HEK293 (cell line): Measurements from ENCODE around the gene DNMT3A.

Source experiments
- CTCF ChIA-PET: fragments of 350-600 bp; formaldehyde crosslinking; extraction: SDS; loops from one replicate; lab custom pipeline; 2021; ENCODE audit warnings: antibody characterized with exemption; lab: Yijun Ruan, JAX
- POLR2A ChIA-PET: fragments of 300-600 bp; formaldehyde crosslinking; extraction: SDS; loops from one replicate; lab custom pipeline; 2020; ENCODE audit warnings: antibody characterized with exemption, inconsistent platforms; lab: Yijun Ruan, JAX
- H3K27ac ChIP-seq: fragments of 200-500 bp; sonication (Bioruptor generic); 2 replicates; pipeline ENCODE4 v1.5.1; 2014; ENCODE audit warnings: low read depth, low read length, control low read depth, inconsistent platforms; ENCODE audit errors: extremely low read depth
- H3K36me3 ChIP-seq, 2 experiments: fragments of 200-500 bp in 1 of 2; sonication (Bioruptor generic) in 1 of 2; 1 replicate in 1 of 2; 2 replicates in 1 of 2; pipeline ENCODE4 v1.5.1; 2014 to 2017; ENCODE audit warnings: inconsistent platforms in 2 of 2, low read length in 2 of 2; ENCODE audit not compliant: control insufficient read depth in 2 of 2, insufficient read depth in 1 of 2
- H3K4me1 ChIP-seq: fragments of 200-500 bp; sonication (Bioruptor generic); 2 replicates; pipeline ENCODE4 v1.5.1; 2014; ENCODE audit warnings: mild to moderate bottlenecking, low read length, inconsistent platforms; ENCODE audit not compliant: control insufficient read depth, insufficient read depth
- H3K4me3 ChIP-seq: 2 replicates; pipeline ENCODE4 v1.5.1; 2011; ENCODE audit warnings: low read depth, mild to moderate bottlenecking, control low read depth, low read length, moderate library complexity
- H3K9me3 ChIP-seq: fragments of 200-500 bp; sonication (Bioruptor generic); 2 replicates; pipeline ENCODE4 v1.5.1; 2014; ENCODE audit warnings: low read depth, low read length, inconsistent platforms; ENCODE audit not compliant: control insufficient read depth, insufficient read depth
- FEZF1 ChIP-seq: fragments of 450-650 bp; formaldehyde crosslinking; IDR thresholded peaks from 2 replicates; pipeline ENCODE4 v1.5.1; 2016; ENCODE audit warnings: missing biosample characterization, missing genetic modification characterization
- KLF1 ChIP-seq: fragments of 450-650 bp; formaldehyde crosslinking; IDR thresholded peaks from 2 replicates; pipeline ENCODE4 v1.5.1; 2016; ENCODE audit warnings: missing biosample characterization, missing genetic modification characterization
- KLF9 ChIP-seq: fragments of 450-650 bp; formaldehyde crosslinking; IDR thresholded peaks from 2 replicates; pipeline ENCODE4 v1.5.1; 2016; ENCODE audit warnings: missing biosample characterization, missing genetic modification characterization, low read depth
- SP3 ChIP-seq: fragments of 450-650 bp; formaldehyde crosslinking; IDR thresholded peaks from 2 replicates; pipeline ENCODE4 v1.5.1; 2016; ENCODE audit warnings: missing biosample characterization, missing genetic modification characterization
- SP7 ChIP-seq: fragments of 450-650 bp; formaldehyde crosslinking; IDR thresholded peaks from 2 replicates; pipeline ENCODE4 v1.5.1; 2016; ENCODE audit warnings: missing biosample characterization, missing genetic modification characterization
- TRIM28 ChIP-seq: IDR thresholded peaks from 2 replicates; pipeline ENCODE4 v1.6.1; 2011; ENCODE audit warnings: low read length, control low read depth, borderline replicate concordance
- ZBTB21 ChIP-seq: fragments of 450-650 bp; formaldehyde crosslinking; IDR thresholded peaks from 2 replicates; pipeline ENCODE4 v1.5.1; 2017; ENCODE audit warnings: missing biosample characterization, missing genetic modification characterization
- ZIC2 ChIP-seq: fragments of 450-650 bp; formaldehyde crosslinking; IDR thresholded peaks from 2 replicates; pipeline ENCODE4 v1.5.1; 2016; ENCODE audit warnings: missing biosample characterization, missing genetic modification characterization
- ZNF16 ChIP-seq: fragments of 450-650 bp; formaldehyde crosslinking; IDR thresholded peaks from 2 replicates; pipeline ENCODE4 v1.5.1; 2016; ENCODE audit warnings: low read depth, missing biosample characterization, missing genetic modification characterization
- ZNF174 ChIP-seq: fragments of 450-650 bp; formaldehyde crosslinking; IDR thresholded peaks from 2 replicates; pipeline ENCODE4 v1.5.0; 2017; ENCODE audit warnings: missing biosample characterization, mild to moderate bottlenecking, missing genetic modification characterization
- ZNF239 ChIP-seq: fragments of 450-650 bp; formaldehyde crosslinking; IDR thresholded peaks from 2 replicates; pipeline ENCODE4 v1.5.1; 2016; ENCODE audit warnings: missing biosample characterization, missing genetic modification characterization
- ZNF266 ChIP-seq: fragments of 450-650 bp; formaldehyde crosslinking; IDR thresholded peaks from 2 replicates; pipeline ENCODE4 v1.5.1; 2016; ENCODE audit warnings: missing biosample characterization, missing genetic modification characterization, low read depth
- ZNF292 ChIP-seq: fragments of 450-650 bp; formaldehyde crosslinking; IDR thresholded peaks from 2 replicates; pipeline ENCODE4 v1.5.1; 2016; ENCODE audit warnings: low read depth, missing biosample characterization, missing genetic modification characterization, borderline replicate concordance
- ZNF366 ChIP-seq: fragments of 450-650 bp; formaldehyde crosslinking; conservative IDR thresholded peaks from 2 replicates; pipeline ENCODE4 v1.5.1; 2016; ENCODE audit warnings: missing biosample characterization, missing genetic modification characterization
- ZNF624 ChIP-seq: fragments of 450-650 bp; formaldehyde crosslinking; IDR thresholded peaks from 2 replicates; pipeline ENCODE4 v1.5.1; 2017; ENCODE audit warnings: missing biosample characterization, missing genetic modification characterization
- ZNF768 ChIP-seq: fragments of 450-650 bp; formaldehyde crosslinking; IDR thresholded peaks from 2 replicates; pipeline ENCODE4 v1.5.1; 2018; ENCODE audit warnings: missing biosample characterization, mild to moderate bottlenecking, missing genetic modification characterization
- ZNF830 ChIP-seq: fragments of 450-650 bp; IDR thresholded peaks from 2 replicates; pipeline ENCODE4 v1.5.0; 2018; ENCODE audit warnings: missing biosample characterization, missing genetic modification characterization, low read depth, mild to moderate bottlenecking, moderate library complexity
- TF ChIP-seq, protein P1 (sequence below): fragments of 450-650 bp; formaldehyde crosslinking; IDR thresholded peaks from 2 replicates; pipeline ENCODE4 v1.5.1; 2016; ENCODE audit warnings: missing biosample characterization, missing genetic modification characterization, borderline replicate concordance
- TF ChIP-seq, protein P2 (sequence below): fragments of 450-650 bp; formaldehyde crosslinking; IDR thresholded peaks from 2 replicates; pipeline ENCODE4 v1.5.1; 2017; ENCODE audit warnings: missing biosample characterization, mild to moderate bottlenecking, missing genetic modification characterization, moderate library complexity
- TF ChIP-seq, protein P3 (sequence below): fragments of 450-650 bp; formaldehyde crosslinking; IDR thresholded peaks from 2 replicates; pipeline ENCODE4 v1.5.1; 2016; ENCODE audit warnings: missing biosample characterization, missing genetic modification characterization
- TF ChIP-seq, protein P4 (sequence below): fragments of 450-650 bp; formaldehyde crosslinking; IDR thresholded peaks from 2 replicates; pipeline ENCODE4 v1.5.1; 2016; ENCODE audit warnings: missing biosample characterization, missing genetic modification characterization

Gene DNMT3A

DNA sequence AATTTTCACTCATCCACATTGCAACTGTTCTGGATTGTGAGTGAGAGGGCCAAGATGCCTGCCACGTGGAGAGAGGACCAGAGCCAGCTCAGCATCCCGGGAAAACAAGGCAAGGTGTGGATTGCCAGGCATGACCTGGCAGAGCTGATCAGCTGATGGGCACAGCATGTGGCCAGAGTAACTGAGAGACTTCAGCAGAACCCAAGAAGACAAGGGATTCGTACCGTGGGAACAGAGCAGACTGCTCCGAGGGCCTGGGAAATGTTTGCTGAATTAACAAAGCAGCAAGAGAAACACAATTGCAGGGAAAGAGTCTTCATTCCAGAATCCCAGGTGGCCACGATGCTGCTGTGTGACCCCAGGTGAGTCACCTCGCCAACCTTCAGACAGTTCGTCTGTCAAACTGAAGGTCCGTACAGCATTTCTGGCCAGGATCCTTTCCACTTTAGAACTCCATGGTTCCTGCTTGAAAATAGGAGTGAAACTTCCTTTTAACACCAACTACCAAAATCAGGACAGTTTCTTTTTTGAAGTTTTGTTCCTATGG is 147.1 kb downstream of the DNMT3A start (continued):
- TF ChIP-seq, protein P1, sequence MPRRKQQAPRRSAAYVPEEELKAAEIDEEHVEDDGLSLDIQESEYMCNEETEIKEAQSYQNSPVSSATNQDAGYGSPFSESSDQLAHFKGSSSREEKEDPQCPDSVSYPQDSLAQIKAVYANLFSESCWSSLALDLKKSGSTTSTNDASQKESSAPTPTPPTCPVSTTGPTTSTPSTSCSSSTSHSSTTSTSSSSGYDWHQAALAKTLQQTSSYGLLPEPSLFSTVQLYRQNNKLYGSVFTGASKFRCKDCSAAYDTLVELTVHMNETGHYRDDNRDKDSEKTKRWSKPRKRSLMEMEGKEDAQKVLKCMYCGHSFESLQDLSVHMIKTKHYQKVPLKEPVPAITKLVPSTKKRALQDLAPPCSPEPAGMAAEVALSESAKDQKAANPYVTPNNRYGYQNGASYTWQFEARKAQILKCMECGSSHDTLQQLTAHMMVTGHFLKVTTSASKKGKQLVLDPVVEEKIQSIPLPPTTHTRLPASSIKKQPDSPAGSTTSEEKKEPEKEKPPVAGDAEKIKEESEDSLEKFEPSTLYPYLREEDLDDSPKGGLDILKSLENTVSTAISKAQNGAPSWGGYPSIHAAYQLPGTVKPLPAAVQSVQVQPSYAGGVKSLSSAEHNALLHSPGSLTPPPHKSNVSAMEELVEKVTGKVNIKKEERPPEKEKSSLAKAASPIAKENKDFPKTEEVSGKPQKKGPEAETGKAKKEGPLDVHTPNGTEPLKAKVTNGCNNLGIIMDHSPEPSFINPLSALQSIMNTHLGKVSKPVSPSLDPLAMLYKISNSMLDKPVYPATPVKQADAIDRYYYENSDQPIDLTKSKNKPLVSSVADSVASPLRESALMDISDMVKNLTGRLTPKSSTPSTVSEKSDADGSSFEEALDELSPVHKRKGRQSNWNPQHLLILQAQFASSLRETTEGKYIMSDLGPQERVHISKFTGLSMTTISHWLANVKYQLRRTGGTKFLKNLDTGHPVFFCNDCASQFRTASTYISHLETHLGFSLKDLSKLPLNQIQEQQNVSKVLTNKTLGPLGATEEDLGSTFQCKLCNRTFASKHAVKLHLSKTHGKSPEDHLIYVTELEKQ (tag by site-specific recombination) = no peak
- no peak for TF ChIP-seq TRIM28

DNA sequence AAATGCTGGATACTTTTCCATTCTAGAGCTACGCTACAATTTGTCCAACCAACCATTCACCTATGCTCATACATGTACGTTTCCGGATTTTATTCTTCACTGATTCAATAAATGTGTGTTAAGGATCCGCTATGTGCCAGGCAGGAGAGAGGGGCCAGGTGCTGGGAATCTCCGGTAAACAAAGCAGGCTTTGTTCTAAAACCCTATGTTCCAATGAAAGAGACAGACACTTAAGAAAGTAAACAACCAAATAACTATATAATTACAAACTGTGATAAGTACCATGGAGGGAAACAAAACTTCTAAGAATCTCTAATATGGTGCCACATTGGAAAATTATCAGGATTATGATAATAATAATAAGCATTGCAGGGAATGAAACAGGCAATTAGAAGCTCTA is 151.2 kb downstream of the DNMT3A start:
- Histone ChIP-seq H3K27ac (no peak overlapping the region), H3K4me3 (no peak overlapping the region), H3K9me3 (no peaks in the 10 kb centered on the region), H3K4me1 (no peaks in the 10 kb centered on the region), H3K36me3 (no peaks in the 10 kb centered on the region)
- POLR2A ChIA-PET = no interaction called here
- no peak for TF ChIP-seq KLF1 (tag by site-specific recombination)
- TF ChIP-seq ZNF239 (tag by site-specific recombination) = no peak
- TF ChIP-seq, protein P2, sequence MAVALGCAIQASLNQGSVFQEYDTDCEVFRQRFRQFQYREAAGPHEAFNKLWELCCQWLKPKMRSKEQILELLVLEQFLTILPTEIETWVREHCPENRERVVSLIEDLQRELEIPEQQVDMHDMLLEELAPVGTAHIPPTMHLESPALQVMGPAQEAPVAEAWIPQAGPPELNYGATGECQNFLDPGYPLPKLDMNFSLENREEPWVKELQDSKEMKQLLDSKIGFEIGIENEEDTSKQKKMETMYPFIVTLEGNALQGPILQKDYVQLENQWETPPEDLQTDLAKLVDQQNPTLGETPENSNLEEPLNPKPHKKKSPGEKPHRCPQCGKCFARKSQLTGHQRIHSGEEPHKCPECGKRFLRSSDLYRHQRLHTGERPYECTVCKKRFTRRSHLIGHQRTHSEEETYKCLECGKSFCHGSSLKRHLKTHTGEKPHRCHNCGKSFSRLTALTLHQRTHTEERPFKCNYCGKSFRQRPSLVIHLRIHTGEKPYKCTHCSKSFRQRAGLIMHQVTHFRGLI (tag by site-specific recombination) = no peak
- no peak for TF ChIP-seq ZNF292 (tag by site-specific recombination)
- no peak for TF ChIP-seq SP7 (tag by site-specific recombination)
- TF ChIP-seq ZNF366 (tag by site-specific recombination) = no peak
- no peak for TF ChIP-seq ZNF830 (tag by site-specific recombination)
- TF ChIP-seq, protein P3, sequence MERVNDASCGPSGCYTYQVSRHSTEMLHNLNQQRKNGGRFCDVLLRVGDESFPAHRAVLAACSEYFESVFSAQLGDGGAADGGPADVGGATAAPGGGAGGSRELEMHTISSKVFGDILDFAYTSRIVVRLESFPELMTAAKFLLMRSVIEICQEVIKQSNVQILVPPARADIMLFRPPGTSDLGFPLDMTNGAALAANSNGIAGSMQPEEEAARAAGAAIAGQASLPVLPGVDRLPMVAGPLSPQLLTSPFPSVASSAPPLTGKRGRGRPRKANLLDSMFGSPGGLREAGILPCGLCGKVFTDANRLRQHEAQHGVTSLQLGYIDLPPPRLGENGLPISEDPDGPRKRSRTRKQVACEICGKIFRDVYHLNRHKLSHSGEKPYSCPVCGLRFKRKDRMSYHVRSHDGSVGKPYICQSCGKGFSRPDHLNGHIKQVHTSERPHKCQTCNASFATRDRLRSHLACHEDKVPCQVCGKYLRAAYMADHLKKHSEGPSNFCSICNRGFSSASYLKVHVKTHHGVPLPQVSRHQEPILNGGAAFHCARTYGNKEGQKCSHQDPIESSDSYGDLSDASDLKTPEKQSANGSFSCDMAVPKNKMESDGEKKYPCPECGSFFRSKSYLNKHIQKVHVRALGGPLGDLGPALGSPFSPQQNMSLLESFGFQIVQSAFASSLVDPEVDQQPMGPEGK (tag by site-specific recombination) = no peak
- TF ChIP-seq ZNF174 (tag by site-specific recombination) = no peak
- no peak for TF ChIP-seq ZBTB21 (tag by site-specific recombination)
- no peak for TF ChIP-seq KLF9 (tag by site-specific recombination)
- TF ChIP-seq, protein P4, sequence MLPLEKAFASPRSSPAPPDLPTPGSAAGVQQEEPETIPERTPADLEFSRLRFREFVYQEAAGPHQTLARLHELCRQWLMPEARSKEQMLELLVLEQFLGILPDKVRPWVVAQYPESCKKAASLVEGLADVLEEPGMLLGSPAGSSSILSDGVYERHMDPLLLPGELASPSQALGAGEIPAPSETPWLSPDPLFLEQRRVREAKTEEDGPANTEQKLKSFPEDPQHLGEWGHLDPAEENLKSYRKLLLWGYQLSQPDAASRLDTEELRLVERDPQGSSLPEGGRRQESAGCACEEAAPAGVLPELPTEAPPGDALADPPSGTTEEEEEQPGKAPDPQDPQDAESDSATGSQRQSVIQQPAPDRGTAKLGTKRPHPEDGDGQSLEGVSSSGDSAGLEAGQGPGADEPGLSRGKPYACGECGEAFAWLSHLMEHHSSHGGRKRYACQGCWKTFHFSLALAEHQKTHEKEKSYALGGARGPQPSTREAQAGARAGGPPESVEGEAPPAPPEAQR (tag by site-specific recombination) = no peak
- TF ChIP-seq ZNF768 (tag by site-specific recombination) = no peak
- TF ChIP-seq ZNF624 = no peak
- TF ChIP-seq ZNF16 (tag by site-specific recombination) = no peak
- TF ChIP-seq ZIC2 (tag by site-specific recombination) = no peak
- TF ChIP-seq ZNF266 (tag by site-specific recombination) = no peak
- TF ChIP-seq SP3 (tag by site-specific recombination) = no peak
- no peak for TF ChIP-seq FEZF1 (tag by site-specific recombination)
- CTCF ChIA-PET = interaction anchor here (1.2 kb wide), 1 partner anchor 215 kb away, joined by 4 read pairs; no protein-coding TSS in a partner anchor
